ENCODE results near the gene CDH13.

CDH13 gene

GRCh38 chr16:82626791-82627261 lies at the start of gene CDH13:
CDH13 (plus strand) TSS chr16:82626969.
- no peak for DNase-seq

- DNase-seq, result no peak
These were observed 46.4 kb upstream of the CDH13 start for GRCh38 chr16:82580298-82580890.

GRCh38 chr16:82582975-82583374 lies 43.8 kb upstream of the CDH13 start:
- DNase-seq, result no peak

- DNase-seq, result no peak
These were observed 43.3 kb upstream of the CDH13 start for GRCh38 chr16:82583422-82583821.

GRCh38 chr16:82584553-82585152 lies 42.1 kb upstream of the CDH13 start:
- no peak for DNase-seq

- no peak for DNase-seq
These were observed 41.1 kb upstream of the CDH13 start for GRCh38 chr16:82585675-82586074.

GRCh38 chr16:82586130-82586529 lies 40.6 kb upstream of the CDH13 start:
- DNase-seq, result no peak

GRCh38 chr16:82587289-82587688 lies 39.5 kb upstream of the CDH13 start:
- no peak for DNase-seq

GRCh38 chr16:82589407-82589806 lies 37.4 kb upstream of the CDH13 start:
- DNase-seq, result no peak

- no peak for DNase-seq
These were observed 32.7 kb upstream of the CDH13 start for GRCh38 chr16:82594114-82594513.

GRCh38 chr16:82598771-82599170 lies 28.0 kb upstream of the CDH13 start:
- DNase-seq, result no peak

GRCh38 chr16:82601989-82602640 lies 24.7 kb upstream of the CDH13 start:
- DNase-seq, result no peak

- DNase-seq, result no peak
These were observed 22.9 kb upstream of the CDH13 start for GRCh38 chr16:82603784-82604411.

GRCh38 chr16:82605076-82605475 lies 21.7 kb upstream of the CDH13 start:
- no peak for DNase-seq

- no peak for DNase-seq
These were observed 20.7 kb upstream of the CDH13 start for GRCh38 chr16:82605863-82606620.

- no peak for DNase-seq
These were observed 17.6 kb upstream of the CDH13 start for GRCh38 chr16:82609140-82609539.

GRCh38 chr16:82612263-82612662 lies 14.5 kb upstream of the CDH13 start:
- no peak for DNase-seq

- no peak for DNase-seq
These were observed 10.4 kb upstream of the CDH13 start for GRCh38 chr16:82616356-82616755.

GRCh38 chr16:82621781-82622180 lies 5.0 kb upstream of the CDH13 start:
- DNase-seq, result no peak

- DNase-seq, result no peak
These were observed 3.5 kb upstream of the CDH13 start for GRCh38 chr16:82623241-82623640.

- no peak for DNase-seq
These were observed 1.5 kb upstream of the CDH13 start for GRCh38 chr16:82625066-82625968.

- DNase-seq, result no peak
These were observed 1.3 kb downstream of the CDH13 start for GRCh38 chr16:82628088-82628423.
